Endothelial cell of umbilical vein (primary cell): ENCODE data around the gene SPINK5.

Source experiments
- POLR2AphosphoS5 ChIP-seq: IDR thresholded peaks from 2 replicates; pipeline ENCODE4 v1.6.1; 2012; ENCODE audit warnings: low read depth, mild to moderate bottlenecking, control low read depth, low read length, moderate library complexity; ENCODE audit not compliant: insufficient read depth
- TF ChIP-seq, protein P1 (sequence below), 2 donors: IDR thresholded peaks; 1 replicate in 1 of 2; 2 replicates in 1 of 2; pipeline ENCODE4 v1.5.1; 2011; ENCODE audit warnings: low read length in 2 of 2, mild to moderate bottlenecking in 2 of 2, moderate library complexity in 2 of 2, control low read depth in 1 of 2, inconsistent platforms in 1 of 2, low read depth in 1 of 2; ENCODE audit not compliant: insufficient read depth in 1 of 2; ENCODE audit errors: extremely low read depth in 1 of 2

DNA sequence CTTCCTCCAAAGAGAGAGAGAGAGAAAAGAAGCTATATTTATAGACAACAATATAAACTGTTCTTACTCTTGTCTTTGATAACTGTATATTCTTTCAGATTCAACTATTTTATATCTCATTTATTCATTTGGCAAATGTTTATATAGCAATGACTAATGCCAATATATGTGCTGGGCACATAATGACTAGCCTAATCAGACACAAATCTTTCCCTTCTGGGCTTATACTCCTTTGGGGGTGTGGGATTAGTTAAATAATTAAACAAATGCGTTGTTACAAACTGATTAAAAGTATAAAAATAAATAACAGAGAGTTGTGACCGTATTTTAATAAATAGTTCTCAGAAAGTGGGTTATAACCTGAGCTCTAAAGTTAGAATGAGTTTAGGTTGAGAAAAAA lies 108.6 kb downstream of the SPINK5 start:
- TF ChIP-seq, protein P1, sequence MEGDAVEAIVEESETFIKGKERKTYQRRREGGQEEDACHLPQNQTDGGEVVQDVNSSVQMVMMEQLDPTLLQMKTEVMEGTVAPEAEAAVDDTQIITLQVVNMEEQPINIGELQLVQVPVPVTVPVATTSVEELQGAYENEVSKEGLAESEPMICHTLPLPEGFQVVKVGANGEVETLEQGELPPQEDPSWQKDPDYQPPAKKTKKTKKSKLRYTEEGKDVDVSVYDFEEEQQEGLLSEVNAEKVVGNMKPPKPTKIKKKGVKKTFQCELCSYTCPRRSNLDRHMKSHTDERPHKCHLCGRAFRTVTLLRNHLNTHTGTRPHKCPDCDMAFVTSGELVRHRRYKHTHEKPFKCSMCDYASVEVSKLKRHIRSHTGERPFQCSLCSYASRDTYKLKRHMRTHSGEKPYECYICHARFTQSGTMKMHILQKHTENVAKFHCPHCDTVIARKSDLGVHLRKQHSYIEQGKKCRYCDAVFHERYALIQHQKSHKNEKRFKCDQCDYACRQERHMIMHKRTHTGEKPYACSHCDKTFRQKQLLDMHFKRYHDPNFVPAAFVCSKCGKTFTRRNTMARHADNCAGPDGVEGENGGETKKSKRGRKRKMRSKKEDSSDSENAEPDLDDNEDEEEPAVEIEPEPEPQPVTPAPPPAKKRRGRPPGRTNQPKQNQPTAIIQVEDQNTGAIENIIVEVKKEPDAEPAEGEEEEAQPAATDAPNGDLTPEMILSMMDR (IDR thresholded peaks at IDR 0.05; ENCODE audit: extremely low read depth in 1 of 2, insufficient read depth in 1 of 2, low read depth in 1 of 2, low read length in 2 of 2), result no peak
- no peak for TF ChIP-seq POLR2AphosphoS5
